OCI-LY7 (cell line): ENCODE results near the gene NBEAL1.

Source experiments
- EZH2phosphoT487 ChIP-seq: fragments of 200-600 bp; sonication (generic); IDR thresholded peaks from 2 replicates; pipeline ENCODE4 v1.6.1; 2018; ENCODE audit warnings: low read depth, borderline replicate concordance, mild to moderate bottlenecking, mixed run types, antibody characterized with exemption, low read length, moderate library complexity, mixed read lengths
- TF ChIP-seq, protein P1 (sequence below): fragments of 200-600 bp; sonication (generic); conservative IDR thresholded peaks from 2 replicates; pipeline ENCODE4 v1.5.1; 2014; ENCODE audit warnings: mild to moderate bottlenecking, antibody characterized with exemption, low read length, moderate library complexity, mixed read lengths

DNA sequence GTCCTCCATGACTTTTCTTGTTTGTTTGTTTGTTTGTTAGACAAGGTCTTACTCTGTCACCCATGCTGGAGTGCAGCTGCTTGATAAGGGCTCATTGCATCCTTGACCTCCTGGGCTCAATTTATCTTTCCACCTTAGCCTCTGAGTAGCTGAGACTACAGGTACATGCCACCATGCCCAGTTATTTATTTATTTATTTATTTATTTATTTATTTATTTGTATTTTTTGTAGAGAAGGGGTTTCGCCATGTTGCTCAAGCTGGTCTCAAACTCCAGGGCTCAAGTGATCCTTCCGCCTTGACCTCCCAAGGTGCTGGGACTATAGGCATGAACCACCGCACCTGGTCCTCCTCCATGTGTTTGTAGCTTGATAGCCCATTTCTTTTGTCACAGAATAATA lies 37.9 kb downstream of the NBEAL1 start:
- TF ChIP-seq, protein P1, sequence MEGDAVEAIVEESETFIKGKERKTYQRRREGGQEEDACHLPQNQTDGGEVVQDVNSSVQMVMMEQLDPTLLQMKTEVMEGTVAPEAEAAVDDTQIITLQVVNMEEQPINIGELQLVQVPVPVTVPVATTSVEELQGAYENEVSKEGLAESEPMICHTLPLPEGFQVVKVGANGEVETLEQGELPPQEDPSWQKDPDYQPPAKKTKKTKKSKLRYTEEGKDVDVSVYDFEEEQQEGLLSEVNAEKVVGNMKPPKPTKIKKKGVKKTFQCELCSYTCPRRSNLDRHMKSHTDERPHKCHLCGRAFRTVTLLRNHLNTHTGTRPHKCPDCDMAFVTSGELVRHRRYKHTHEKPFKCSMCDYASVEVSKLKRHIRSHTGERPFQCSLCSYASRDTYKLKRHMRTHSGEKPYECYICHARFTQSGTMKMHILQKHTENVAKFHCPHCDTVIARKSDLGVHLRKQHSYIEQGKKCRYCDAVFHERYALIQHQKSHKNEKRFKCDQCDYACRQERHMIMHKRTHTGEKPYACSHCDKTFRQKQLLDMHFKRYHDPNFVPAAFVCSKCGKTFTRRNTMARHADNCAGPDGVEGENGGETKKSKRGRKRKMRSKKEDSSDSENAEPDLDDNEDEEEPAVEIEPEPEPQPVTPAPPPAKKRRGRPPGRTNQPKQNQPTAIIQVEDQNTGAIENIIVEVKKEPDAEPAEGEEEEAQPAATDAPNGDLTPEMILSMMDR = no peak
- no peak for TF ChIP-seq EZH2phosphoT487
